KBM-7 (cell line): ENCODE measurements around the gene SSR4.
A peak's percentile ranks its signal among the peaks of the same experiment; 100 is the strongest.

Experiments used
- DNase-seq: peaks from one replicate; pipeline ENCODE4 v3.0.0-alpha.2; 2015
- in situ Hi-C: fragments of 300-500 bp; cut with MboI; formaldehyde crosslinking; loops from 2 replicates; pipeline ENCODE4 v1.14.3; 2020; ENCODE audit warnings: low sequenced_read_pairs, low pct_unique_long_range_greater_than_20kb, mixed read lengths

The SSR4 gene

GRCh38 chrX:153821066-153821465 is 26.6 kb downstream of the SSR4 start:
- in situ Hi-C loops: no loop called here
- no peak for DNase-seq

- DNase-seq: no peak
- in situ Hi-C loops: no loop called here
Observed at GRCh38 chrX:153824348-153824747, 29.9 kb downstream of the SSR4 start.

GRCh38 chrX:153825042-153825441 is 30.6 kb downstream of the SSR4 start:
- in situ Hi-C loops: no loop called here
- no peak for DNase-seq

- no peak for DNase-seq
- in situ Hi-C loops: no loop called here
Observed at GRCh38 chrX:153827016-153827415, 32.5 kb downstream of the SSR4 start.

GRCh38 chrX:153827903-153828302 is 33.4 kb downstream of the SSR4 start:
- in situ Hi-C loops: no loop called here
- no peak for DNase-seq

GRCh38 chrX:153828308-153828707 is 33.8 kb downstream of the SSR4 start:
- no peak for DNase-seq
- in situ Hi-C loops: no loop called here

- in situ Hi-C loops: no loop called here
- DNase-seq: no peak
Observed at GRCh38 chrX:153828723-153829548, 34.5 kb downstream of the SSR4 start.

GRCh38 chrX:153829549-153829798 is 35.0 kb downstream of the SSR4 start:
- DNase-seq: no peak
- in situ Hi-C loops: no loop called here

GRCh38 chrX:153829799-153830639 is 35.6 kb downstream of the SSR4 start, which contains the start of gene PDZD4:
Gene PDZD4, minus strand, starts transcription at chrX:153830544. Its CDS starts 246 bp downstream, at chrX:153830298.
- in situ Hi-C loops: no loop called here
- DNase-seq: no peak

GRCh38 chrX:153830640-153831428 is 36.4 kb downstream of the SSR4 start:
- DNase-seq: no peak
- in situ Hi-C loops: no loop called here

GRCh38 chrX:153831429-153832150 is 37.1 kb downstream of the SSR4 start:
- DNase-seq: peak; percentile 43
- in situ Hi-C loops: no loop called here

- DNase-seq: no peak
- in situ Hi-C loops: no loop called here
Observed at GRCh38 chrX:153832728-153833127, 38.3 kb downstream of the SSR4 start.

- in situ Hi-C loops: no loop called here
- DNase-seq: no peak
Observed at GRCh38 chrX:153836921-153837320, 42.5 kb downstream of the SSR4 start.

GRCh38 chrX:153844509-153845082 is 50.1 kb downstream of the SSR4 start:
- DNase-seq: no peak
- in situ Hi-C loops: no loop called here

GRCh38 chrX:153845195-153845594 is 50.7 kb downstream of the SSR4 start:
- in situ Hi-C loops: no loop called here

GRCh38 chrX:153845842-153846241 is 51.4 kb downstream of the SSR4 start:
- no peak for DNase-seq
- in situ Hi-C loops: no loop called here

More at GRCh38 chrX:153845195-153845594, 50.7 kb downstream of the SSR4 start:
- DNase-seq: no peak
